HG03520 (cell line): ENCODE results near the gene LAMTOR2.
"Not testable (repeated sequence)": the region's sequence is repeated elsewhere in the genome, so short reads cannot be mapped to it uniquely, and the experiment has no call there.

Experiments
- ATAC-seq: cut with Tn5 transposase; IDR thresholded peaks from one replicate; pipeline ENCODE4 v1.9.1; 2021; ENCODE audit warnings: mild to moderate bottlenecking, moderate library complexity; ENCODE audit not compliant: unreplicated experiment

Gene LAMTOR2

DNA sequence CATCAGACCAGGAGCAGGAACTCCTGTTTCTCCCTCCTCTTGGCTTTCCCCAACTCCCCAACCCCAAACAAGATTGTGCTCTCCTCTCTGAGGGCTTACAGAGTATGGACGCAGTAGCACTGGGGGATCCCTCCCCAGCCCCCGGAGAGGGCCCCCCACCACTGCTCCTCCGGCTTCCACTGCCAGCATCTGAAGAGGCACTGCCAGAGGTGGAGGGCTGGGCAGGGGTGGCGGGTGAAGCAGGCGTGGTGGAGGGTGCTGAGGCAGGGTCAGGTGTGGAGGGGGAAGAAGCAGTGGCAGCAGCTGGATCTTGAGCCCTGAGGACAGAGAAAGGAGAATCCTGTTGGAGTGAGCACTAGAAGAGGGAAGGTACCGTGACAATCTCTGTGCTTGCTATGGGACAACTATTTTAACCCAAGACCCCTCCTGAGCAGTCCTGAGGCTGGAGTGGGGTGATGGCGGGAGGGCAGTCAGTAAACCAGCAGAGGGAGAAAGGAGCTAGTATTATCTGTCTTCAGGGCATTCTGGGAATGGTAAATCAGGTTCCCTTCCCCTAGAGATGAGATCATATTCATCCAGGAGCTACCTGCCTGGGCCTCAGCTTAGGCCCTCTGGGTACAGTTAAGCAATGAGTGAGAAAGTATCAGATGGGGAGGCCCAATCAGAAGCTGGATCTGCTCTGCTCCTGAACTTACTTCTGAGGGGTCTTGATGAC lies 3.4 kb upstream of the LAMTOR2 start:
- no peak for ATAC-seq

DNA sequence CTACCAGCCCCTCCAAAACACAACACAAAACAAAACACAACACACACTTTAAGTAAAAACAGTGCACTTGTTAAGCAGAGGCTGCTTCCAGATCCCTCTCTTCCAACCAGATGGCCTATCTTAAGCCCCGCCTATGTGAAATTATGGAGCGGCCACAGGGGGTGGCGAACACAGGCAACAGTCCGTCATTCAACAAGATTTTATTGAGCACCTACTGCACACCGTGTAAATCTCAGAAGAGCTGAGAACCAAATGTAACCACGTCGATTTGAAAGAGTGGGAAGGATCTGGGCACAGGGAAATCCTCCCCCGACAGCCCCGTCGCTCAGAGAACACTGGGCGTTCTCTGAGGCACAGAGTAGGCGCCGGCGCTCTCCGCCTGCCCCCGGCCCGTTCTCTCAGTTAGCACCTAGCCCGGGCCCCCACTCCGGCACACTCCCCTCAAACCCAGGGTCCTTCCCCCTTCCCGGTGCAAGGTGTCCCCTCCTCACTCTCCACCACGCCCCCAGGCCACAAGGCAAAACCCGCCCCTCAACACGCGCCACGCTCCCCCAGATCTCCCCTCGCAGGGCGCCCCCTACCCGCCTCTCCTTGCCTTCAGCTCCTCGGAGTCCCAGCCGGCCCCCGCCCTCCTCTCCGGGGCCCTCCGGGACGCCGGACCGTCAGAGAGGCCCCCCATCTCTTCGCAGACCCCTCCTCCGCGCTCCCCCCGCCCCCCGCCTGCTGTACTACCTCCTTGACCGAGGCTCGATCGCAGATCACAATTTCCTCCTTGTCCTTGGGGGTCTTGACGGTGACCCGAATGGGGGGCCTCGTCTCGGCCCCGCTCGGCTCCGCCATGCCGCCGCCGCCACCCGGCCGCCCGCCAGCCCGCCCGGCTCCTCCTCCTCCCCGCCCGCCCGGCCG lies 1.5 kb upstream of the LAMTOR2 start:
- ATAC-seq, result no peak

DNA sequence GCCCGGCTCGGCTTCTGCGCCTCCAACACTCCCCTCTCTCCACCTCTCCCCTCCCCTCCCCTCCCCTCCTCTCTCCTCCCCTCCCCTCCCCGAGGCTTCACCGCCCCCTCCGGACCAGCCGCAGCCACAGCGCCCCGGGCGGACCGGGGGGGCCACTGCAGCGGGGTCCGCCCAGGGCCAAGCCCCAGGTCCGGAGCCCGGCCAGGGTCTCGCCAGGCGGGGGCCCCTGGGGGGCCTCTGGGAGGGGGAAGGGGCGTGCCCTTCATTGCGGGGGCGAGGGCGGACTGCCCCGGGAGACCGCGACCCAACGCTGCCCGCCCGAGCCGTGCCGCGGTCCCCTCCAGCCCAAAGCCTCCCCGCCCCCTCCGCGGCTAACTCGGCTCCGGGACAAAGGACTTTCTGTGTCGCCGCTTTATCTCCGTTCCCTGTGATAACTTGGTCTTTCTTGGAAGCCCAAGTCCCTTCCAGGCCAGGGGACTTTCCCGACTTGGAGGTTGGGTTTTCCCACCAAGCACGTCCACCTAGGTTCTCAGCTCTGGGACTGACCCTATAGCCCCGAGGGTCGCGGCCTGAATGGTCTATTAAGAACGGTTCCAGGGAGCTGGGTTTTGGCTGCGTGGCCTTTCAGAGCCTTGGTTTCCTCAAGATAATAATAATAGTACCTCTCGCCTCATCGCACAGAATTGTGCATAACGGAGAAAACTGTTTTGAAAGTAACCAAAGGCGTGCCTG lies 648 bp upstream of the LAMTOR2 start, which contains the start of gene UBQLN4:
Gene UBQLN4 (minus strand): TSS at position 31 of the 732 bp plus-strand sequence. CDS start 97 bp downstream, outside the sequence.
- ATAC-seq, result peak; percentile 44

DNA sequence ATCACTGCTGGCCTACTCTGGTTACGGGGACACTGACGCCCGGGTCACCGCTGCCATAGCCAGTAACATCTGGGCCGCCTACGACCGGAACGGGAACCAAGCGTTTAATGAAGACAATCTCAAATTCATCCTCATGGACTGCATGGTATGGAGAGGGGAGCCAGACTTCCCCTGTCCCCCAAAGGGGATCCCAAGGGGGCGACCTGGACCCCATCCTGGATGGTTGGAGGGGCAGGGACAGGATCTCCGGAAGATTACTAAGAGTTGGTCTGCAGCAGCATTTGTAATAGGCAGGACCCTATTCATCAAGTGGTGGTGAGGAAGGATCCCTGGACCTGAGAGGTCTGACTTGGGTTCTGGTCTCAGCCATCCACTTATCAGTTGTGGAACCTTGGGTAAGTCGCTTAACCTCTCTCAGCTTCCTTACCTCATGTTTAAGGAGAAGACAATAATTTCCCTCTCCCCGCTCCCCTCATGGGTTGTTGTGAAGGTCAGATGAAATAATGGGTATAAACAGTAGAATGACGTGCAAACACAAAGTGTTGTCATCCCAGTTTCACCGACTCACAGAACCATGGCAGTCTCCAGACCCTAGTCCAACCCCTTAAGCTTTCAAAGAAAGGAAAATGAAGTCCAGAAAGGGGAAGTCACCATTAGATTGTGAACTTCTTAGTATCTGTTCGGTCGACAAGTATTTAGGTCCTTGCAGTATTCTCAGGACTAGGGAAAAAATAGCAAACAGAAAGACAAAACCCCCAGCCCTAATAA lies 883 bp downstream of the LAMTOR2 start:
- no peak for ATAC-seq

DNA sequence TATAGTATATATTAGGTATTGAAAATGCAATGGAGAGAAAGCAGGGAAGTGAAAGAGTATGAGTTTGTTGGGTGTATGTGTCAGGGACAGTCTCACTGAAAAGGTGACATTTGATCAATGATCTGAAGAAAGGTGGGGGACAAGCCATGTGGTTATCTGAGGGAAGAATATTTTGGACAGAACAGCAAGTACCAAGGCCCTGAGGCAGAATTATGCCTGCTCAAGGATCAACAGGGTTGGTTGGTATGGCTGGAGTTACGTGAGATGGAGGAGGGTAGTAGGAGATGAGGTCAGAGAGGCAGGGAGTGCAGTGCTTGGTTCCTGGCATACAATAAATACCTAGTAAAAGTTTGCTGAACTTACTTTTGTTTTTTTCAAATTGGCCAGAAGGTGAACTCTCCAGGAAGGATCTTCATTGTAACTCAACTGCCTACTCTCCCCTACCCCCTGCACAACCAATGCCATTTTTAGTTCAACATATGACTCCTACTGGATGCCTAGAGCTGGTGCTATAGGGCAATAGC lies 1.8 kb downstream of the LAMTOR2 start:
- no peak for ATAC-seq

DNA sequence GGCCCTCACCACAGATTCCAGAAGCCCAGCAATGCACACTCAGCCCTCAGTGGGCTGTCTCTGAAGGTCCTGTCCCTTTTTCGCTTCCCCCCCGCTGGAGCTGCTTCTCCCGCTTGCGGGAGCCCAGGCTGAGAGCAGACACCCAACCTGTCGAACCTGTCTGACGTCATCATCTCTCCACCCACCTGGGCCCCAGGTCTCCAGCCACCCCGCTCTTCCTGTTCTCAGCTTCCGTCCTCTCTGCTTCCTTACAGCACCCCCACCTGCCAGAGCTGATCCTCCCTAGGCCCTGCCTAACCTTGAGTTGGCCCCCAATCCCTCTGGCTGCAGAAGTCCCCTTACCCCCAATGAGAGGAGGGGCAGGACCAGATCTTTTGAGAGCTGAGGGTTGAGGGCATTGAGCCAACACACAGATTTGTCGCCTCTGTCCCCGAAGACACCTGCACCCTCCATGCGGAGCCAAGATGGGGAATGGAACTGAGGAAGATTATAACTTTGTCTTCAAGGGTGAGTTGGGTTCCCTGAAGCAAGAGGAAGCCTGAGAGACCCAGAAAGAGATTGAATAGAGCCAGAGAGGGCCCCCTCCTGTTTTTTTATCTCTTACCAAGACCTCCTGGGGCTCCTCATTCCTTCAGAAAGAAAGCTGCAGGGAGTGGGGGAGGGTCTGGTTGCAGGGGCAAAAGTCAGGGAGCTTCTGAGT lies 6.5 kb downstream of the LAMTOR2 start, which contains the start of gene RAB25:
Gene RAB25 (plus strand): TSS at position 224 of the 700 bp plus-strand sequence. CDS start 241 bp downstream, at position 465.
- ATAC-seq, result no peak

DNA sequence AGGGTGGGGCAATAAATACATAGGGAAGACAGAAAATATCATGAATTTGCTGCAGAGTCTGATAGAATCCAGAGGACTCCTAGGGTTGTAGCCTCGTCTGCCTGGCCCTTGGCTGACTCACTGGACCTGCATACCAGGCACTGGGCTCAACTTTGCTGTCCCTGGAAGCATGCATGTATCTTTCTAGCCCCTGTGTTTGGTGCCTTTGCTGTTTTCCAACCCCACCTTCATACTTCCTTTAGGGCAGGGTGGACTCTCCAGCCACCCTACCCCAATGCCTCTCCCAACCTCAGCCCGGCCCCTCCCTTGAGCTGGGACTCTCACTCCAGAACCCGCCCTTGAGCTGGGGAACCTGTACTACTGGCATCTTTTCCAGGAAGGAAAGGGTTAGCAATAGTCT lies 7.6 kb downstream of the LAMTOR2 start:
- ATAC-seq, result no peak

DNA sequence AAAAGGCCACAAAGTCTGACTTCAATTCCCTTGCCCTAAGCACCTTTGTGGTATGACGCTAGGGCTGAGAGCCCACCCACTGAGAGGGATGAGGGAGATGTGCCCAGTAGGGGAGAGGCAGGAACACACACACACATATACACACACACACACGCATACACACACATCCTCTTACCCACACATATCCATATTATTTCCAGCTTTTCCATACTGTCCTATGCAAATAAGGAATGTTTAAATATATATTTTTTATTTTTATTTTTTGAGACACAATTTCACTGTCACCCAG lies 9.4 kb downstream of the LAMTOR2 start:
- no peak for ATAC-seq

DNA sequence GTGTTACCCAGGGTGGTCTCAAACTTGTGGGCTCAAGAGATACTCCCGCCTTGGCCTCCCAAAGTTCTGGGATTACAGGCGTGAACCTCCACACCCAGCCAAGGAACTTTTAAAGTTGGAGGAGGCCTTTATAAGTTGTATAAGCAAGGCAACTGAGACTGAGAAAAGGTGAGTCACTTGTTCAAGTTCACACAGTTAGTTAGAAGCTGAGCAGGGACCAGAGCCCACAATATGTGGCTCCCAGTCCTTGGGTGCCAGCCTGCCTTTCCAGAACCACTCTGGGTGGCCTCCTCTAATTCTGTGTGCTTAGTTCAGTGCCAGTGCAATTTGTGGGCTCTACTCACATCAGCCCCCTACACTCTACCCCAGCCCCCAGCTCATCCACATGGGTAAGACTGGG lies 10.0 kb downstream of the LAMTOR2 start:
- no peak for ATAC-seq

DNA sequence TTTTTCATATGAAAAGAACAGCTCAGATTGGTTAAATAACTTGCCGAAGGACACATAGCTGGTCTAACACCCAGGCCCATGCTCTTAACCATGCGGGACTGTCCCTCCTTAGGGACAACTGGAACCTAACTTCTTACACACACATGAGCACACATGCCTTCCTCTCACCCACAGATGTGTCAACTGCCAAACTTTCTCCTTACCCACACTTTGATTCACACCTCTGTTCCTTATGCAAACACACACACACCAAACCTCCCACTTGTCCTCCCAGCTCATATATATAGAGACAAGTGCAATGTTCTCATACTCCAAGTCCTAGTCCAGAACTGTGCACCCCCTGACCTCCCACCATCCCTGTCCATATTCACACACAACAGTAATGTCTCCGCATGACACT lies 10.6 kb downstream of the LAMTOR2 start:
- ATAC-seq, result no peak

DNA sequence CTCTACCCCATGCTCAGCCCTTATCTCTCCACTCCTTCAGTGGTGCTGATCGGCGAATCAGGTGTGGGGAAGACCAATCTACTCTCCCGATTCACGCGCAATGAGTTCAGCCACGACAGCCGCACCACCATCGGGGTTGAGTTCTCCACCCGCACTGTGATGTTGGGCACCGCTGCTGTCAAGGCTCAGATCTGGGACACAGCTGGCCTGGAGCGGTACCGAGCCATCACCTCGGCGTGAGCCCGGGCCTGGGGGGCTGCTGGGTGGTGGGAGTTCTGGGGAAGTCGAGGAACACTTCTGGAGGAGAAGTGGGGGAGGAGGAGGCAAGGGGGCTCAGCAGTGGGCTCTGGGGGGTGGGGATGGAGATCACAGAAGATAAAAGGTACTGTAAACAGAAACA lies 11.3 kb downstream of the LAMTOR2 start:
- no peak for ATAC-seq

DNA sequence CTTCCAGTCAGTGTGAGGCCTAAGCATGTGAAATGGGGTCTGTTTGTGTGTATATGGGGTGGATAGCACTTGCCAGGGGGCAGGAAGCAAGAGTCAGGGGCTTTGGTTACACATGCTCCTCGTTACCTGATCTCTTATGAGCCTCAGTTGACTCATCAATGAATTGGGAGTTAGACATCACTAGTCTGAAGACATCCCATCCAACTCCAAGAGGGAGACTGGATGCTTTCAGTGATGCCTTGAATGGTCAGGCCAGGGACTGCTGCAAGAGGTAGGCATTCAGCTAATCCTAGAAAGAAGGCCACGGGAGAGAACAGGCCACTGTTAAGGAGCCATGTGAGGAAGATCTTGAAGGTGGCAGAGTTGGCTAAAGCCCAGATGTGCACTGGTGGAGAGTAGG lies 12.7 kb downstream of the LAMTOR2 start:
- no peak for ATAC-seq

DNA sequence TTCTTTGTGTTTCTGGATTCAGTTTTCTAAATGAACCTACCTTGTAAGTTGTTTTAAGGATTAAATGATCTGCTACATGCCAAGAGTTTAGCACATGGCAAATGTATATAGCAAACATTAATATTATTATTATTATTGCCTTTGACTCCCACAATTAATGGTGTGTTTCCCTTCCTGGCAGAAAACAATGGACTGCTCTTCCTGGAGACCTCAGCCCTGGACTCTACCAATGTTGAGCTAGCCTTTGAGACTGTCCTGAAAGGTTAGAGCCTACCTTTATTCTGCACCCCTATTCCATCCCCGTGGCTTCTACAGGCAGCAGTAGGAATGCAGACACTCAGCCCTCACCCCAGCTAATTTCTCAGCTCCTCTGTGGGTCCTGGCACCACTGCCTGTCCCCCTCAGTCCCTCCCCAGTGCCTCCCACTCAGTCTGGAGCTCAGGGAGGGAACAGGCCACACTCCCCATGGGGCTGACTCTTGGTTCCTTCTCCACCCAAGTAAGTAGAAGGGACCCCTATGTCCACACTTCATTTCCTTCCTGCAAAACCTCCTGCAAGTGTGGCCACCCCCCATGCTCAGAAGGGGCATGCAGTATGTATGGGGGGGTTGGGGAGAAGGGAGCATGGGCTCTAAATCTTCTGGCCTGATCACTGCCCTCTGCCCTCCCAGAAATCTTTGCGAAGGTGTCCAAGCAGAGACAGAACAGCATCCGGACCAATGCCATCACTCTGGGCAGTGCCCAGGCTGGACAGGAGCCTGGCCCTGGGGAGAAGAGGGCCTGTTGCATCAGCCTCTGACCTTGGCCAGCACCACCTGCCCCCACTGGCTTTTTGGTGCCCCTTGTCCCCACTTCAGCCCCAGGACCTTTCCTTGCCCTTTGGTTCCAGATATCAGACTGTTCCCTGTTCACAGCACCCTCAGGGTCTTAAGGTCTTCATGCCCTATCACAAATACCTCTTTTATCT lies 15.2 kb downstream of the LAMTOR2 start:
- ATAC-seq, result no peak

DNA sequence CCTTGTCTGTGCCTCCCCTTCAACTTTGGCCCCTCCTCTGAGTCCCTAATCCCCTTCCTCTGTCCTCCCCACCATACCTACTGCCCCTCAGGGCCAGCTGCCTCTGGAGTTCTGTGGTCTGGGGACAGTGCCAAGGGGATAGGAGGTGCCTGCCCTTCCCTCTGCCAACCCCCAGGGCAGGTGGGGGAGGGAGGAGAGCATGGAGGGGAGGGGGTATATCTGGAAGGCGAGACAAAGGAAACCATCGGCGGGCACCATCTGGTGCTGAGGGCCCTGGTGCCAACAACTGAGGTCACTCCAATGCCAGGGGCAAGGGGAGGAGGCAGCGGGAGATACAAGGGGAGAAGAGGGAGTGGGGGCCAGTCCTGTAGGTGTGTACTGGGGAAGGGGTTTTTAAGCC lies 16.0 kb downstream of the LAMTOR2 start:
- ATAC-seq, result no peak

DNA sequence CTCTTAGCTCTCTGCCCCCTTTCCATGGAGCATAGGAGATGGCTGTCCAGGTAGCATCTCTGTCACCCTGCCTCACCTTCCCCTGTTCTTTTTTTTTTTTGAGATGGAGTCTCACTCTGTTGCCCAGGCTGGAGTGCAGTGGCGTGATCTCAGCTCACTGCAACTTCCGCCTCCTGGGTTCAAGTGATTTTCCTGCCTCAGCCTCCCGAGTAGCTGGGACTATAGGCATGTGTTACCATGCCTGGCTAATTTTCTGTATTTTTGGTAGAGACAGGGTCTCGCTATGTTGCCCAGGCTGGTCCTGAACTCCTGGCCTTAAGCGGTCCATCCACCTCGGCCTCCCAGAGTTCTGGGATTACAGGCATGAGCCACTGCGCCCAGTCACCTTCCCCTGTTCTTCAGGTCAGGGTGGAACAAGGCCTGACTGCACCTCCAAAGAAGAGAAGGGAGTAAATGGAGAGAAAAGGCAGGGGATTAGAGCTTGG lies 16.8 kb downstream of the LAMTOR2 start:
- not testable (repeated sequence) for ATAC-seq

DNA sequence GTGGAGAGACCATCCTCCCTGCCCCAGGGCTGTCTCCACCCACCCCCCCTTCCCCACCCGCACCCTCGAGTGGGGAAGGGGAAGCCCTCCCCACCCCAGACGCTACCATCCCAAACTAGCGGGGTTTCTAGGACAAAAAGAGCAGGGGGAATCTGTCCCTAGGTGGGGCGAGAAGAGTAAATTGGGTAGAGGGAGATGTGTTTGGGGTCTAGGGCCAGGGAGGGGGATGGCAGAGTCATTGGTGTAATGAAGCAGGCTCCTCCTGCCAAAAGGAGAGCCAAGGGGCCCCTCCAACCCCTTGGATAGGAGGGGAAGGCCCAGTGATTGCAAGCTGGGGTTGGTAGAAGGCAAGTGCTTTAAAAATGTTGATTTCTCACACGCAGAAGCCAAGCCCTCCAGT lies 17.7 kb downstream of the LAMTOR2 start:
- no peak for ATAC-seq

DNA sequence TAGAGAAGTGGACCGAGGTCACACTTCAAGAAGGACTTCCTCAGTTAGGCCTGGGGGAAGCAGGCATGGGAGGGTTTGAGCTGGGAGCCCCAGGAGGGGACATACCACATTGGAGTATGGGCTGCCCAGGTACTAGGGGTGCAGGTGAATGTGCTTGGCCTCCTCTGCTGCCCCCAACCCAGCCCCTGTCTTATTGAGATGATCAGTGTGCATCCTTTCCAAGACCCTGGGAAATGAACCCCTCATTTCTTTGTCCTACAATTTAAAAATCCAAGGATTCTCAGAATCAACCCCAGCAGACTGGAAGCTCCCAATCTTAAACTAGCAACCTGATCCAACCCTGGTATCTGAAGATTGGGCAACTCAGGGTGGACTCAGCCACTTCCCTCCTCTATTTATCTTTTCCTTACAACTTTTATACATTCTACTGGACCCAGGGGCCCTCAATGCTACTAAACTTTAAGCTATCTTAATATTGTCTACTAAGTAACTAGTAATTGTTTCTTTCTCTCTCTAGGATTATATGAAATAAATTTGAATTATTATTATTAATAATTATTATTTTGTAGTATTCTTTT lies 18.6 kb downstream of the LAMTOR2 start:
- no peak for ATAC-seq

DNA sequence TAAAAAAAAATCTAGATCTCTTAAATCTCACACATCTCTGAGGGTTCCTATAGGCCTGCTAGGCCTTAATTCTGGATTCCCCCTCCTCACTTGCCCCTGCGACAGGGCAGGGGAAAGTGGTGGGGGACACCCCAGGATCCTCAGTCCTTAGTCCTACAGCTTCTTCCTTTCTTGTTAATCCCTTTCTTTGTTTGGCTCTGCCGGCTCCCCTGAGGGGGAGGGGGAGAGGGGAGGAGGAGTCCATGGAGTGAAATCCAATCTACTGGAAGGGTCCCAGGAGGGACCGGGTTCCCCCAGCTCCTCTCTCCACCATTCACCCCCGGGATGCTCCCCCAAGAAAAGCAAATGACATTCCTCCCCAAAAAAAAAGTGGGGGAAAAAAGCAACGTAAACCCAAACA lies 19.2 kb downstream of the LAMTOR2 start:
- no peak for ATAC-seq
